ENCODE results near the gene MT1HL1.

Gene MT1HL1

GRCh38 chr1:237035759-237036158, 31.5 kb upstream of the MT1HL1 start:
- no peak overlapping the region for H3K4me3 ChIP-seq (replicated peaks; ENCODE audit: low read depth, low read length)
- no peak for DNase-seq (ENCODE audit: low read depth)
- TF ChIP-seq CTCF (IDR thresholded peaks at IDR 0.05; ENCODE audit: low read length, missing control alignments): no peak

GRCh38 chr1:237033804-237034203, 29.6 kb upstream of the MT1HL1 start:
- TF ChIP-seq CTCF (IDR thresholded peaks at IDR 0.05; ENCODE audit: low read length, missing control alignments): no peak
- H3K4me3 ChIP-seq (replicated peaks; ENCODE audit: low read depth, low read length): no peak overlapping the region
- DNase-seq (ENCODE audit: low read depth): no peak

GRCh38 chr1:237033061-237033460, 28.8 kb upstream of the MT1HL1 start:
- DNase-seq (ENCODE audit: low read depth): no peak
- H3K4me3 ChIP-seq (replicated peaks; ENCODE audit: low read depth, low read length): no peak overlapping the region
- TF ChIP-seq CTCF (IDR thresholded peaks at IDR 0.05; ENCODE audit: low read length, missing control alignments): no peak

GRCh38 chr1:237032029-237032428, 27.8 kb upstream of the MT1HL1 start:
- TF ChIP-seq CTCF (IDR thresholded peaks at IDR 0.05; ENCODE audit: low read length, missing control alignments): no peak
- no peak for DNase-seq (ENCODE audit: low read depth)

GRCh38 chr1:237031480-237031879, 27.2 kb upstream of the MT1HL1 start:
- H3K4me3 ChIP-seq (replicated peaks; ENCODE audit: low read depth, low read length): no peak overlapping the region
- no peak for DNase-seq (ENCODE audit: low read depth)
- no peak for TF ChIP-seq CTCF (IDR thresholded peaks at IDR 0.05; ENCODE audit: low read length, missing control alignments)

More at GRCh38 chr1:237032029-237032428, 27.8 kb upstream of the MT1HL1 start:
- no peak overlapping the region for H3K4me3 ChIP-seq (replicated peaks; ENCODE audit: low read depth, low read length)

- DNase-seq (ENCODE audit: low read depth): no peak
- no peak for TF ChIP-seq CTCF (IDR thresholded peaks at IDR 0.05; ENCODE audit: low read length, missing control alignments)
- no peak overlapping the region for H3K4me3 ChIP-seq (replicated peaks; ENCODE audit: low read depth, low read length)
Measured at GRCh38 chr1:237029850-237030535, 25.8 kb upstream of the MT1HL1 start.

- no peak overlapping the region for H3K4me3 ChIP-seq (replicated peaks; ENCODE audit: low read depth, low read length)
- TF ChIP-seq CTCF (IDR thresholded peaks at IDR 0.05; ENCODE audit: low read length, missing control alignments): no peak
- no peak for DNase-seq (ENCODE audit: low read depth)
Measured at GRCh38 chr1:237029240-237029639, 25.0 kb upstream of the MT1HL1 start.

All from fibroblast of pulmonary artery (primary cell).